K562 (cell line): Measurements from ENCODE around the gene CHCHD10. TPM values are rescaled to one million over a fixed set of nuclear protein-coding genes. Genes with fewer than 3 reads are reported as not detected.

Experiments used
- ATAC-seq: fragments of 200-7000 bp; cut with Tn5 transposase; 3 replicates; pipeline ENCODE4 v1.9.1; 2020; ENCODE audit warnings: moderate library complexity
- BruUV-seq: library from RNA; stranded (reverse); fragments of 400-500 nt; replicated peaks from 2 replicates; lab custom pipeline; 2021; lab: Mats Ljungman, UMichigan
- CTCF ChIA-PET: fragments of 300-600 bp; formaldehyde crosslinking; extraction: SDS; loops from one replicate; lab custom pipeline; 2021; ENCODE audit warnings: low intra/inter-chr PET ratio; lab: Yijun Ruan, JAX
- POLR2A ChIA-PET: fragments of 300-600, 350-650 bp; sonication (Branson Sonifier 250); formaldehyde crosslinking; extraction: SDS; loops from one replicate; lab custom pipeline; 2021; ENCODE audit warnings: antibody characterized with exemption, inconsistent platforms; lab: Yijun Ruan, JAX
- DNase-seq, 4 experiments: peaks; one replicate each; pipeline versions ENCODE4 v3.0.0 to v3.0.0-alpha.2; 2011 to 2018; ENCODE audit warnings: low spot score in 3 of 4, mixed read lengths in 3 of 4; ENCODE audit errors: extremely low read depth in 1 of 4
- FAIRE-seq: peaks from 2 replicates; lab custom pipeline; 2011; peaks lifted over from hg19 to GRCh38; lab: Jason Lieb, UNC
- H2AFZ ChIP-seq: 2 replicates; pipeline ENCODE4 v1.6.0; 2011; ENCODE audit warnings: low read depth, low read length, control low read depth, inconsistent platforms
- H3K27ac ChIP-seq: fragments of 200-600 bp; 3 replicates; pipeline ENCODE4 v1.8.0; 2011; ENCODE audit warnings: low read depth, mild to moderate bottlenecking, control low read depth, inconsistent platforms, low read length, moderate library complexity, mixed read lengths; ENCODE audit errors: extremely low read depth
- H3K27me3 ChIP-seq, 2 experiments: fragments of 300-600 bp in 1 of 2; 2 replicates in 1 of 2; 3 replicates in 1 of 2; pipeline versions ENCODE4 v1.6.0 to v1.8.0; 2011; ENCODE audit warnings: inconsistent platforms in 2 of 2, low read length in 2 of 2, mild to moderate bottlenecking in 1 of 2, mixed read lengths in 1 of 2, moderate library complexity in 1 of 2; ENCODE audit not compliant: control insufficient read depth in 2 of 2, insufficient read depth in 2 of 2
- H3K36me3 ChIP-seq: fragments of 300-600 bp; 3 replicates; pipeline ENCODE4 v1.8.0; 2011; ENCODE audit warnings: mild to moderate bottlenecking, low read length, inconsistent platforms; ENCODE audit not compliant: control insufficient read depth, insufficient read depth
- H3K4me1 ChIP-seq, 2 experiments: fragments of 200-600 bp in 1 of 2; replicated peaks in 1 of 2; 2 replicates in 1 of 2; 3 replicates in 1 of 2; pipeline versions ENCODE4 v1.5.1 to v1.8.0; 2011; ENCODE audit warnings: inconsistent platforms in 2 of 2, low read length in 2 of 2, mild to moderate bottlenecking in 1 of 2, mixed read lengths in 1 of 2, moderate library complexity in 1 of 2; ENCODE audit not compliant: control insufficient read depth in 2 of 2, insufficient read depth in 2 of 2
- H3K4me2 ChIP-seq: 2 replicates; pipeline ENCODE4 v1.6.1; 2011; ENCODE audit warnings: low read length, control low read depth, inconsistent platforms, mixed read lengths; ENCODE audit not compliant: insufficient read depth
- H3K4me3 ChIP-seq: fragments of 200-600 bp; sonication (generic), shearing (Covaris generic); 2 replicates; pipeline ENCODE4 v1.5.1; 2016; ENCODE audit warnings: control low read depth, inconsistent platforms
- H3K79me2 ChIP-seq: fragments of 200-600 bp; 3 replicates; pipeline ENCODE4 v1.8.0; 2011; ENCODE audit warnings: low read length, inconsistent platforms; ENCODE audit not compliant: control insufficient read depth, insufficient read depth
- H3K9ac ChIP-seq, 2 experiments: 2 replicates each; pipeline versions ENCODE4 v1.6.0 to v1.6.1; 2011; ENCODE audit warnings: low read depth in 2 of 2, low read length in 2 of 2, control low read depth in 1 of 2, inconsistent platforms in 1 of 2, mild to moderate bottlenecking in 1 of 2, mixed read lengths in 1 of 2; ENCODE audit not compliant: insufficient read depth in 1 of 2
- H3K9me1 ChIP-seq: one replicate; pipeline ENCODE4 v1.6.0; 2011; ENCODE audit warnings: inconsistent platforms, mild to moderate bottlenecking, low read length, moderate library complexity; ENCODE audit not compliant: control insufficient read depth, insufficient read depth
- H3K9me3 ChIP-seq: replicated peaks from 2 replicates; pipeline ENCODE4 v1.5.1; 2011; ENCODE audit warnings: low read depth, low read length, inconsistent platforms; ENCODE audit not compliant: control insufficient read depth, insufficient read depth
- H4K20me1 ChIP-seq: replicated peaks from 2 replicates; pipeline ENCODE4 v1.6.1; 2011; ENCODE audit warnings: low read length, inconsistent platforms, mixed read lengths; ENCODE audit not compliant: control insufficient read depth, insufficient read depth
- ADNP ChIP-seq: fragments of 200-800 bp; sonication (Bioruptor generic); IDR thresholded peaks from 2 replicates; pipeline ENCODE4 v1.6.1; 2016; ENCODE audit warnings: missing genetic modification characterization, missing compliant biosample characterization
- HEY1 ChIP-seq: fragments of 250-450 bp; sonication (Bioruptor Pico); IDR thresholded peaks from 2 replicates; pipeline ENCODE4 v1.5.0; 2020; ENCODE audit warnings: mild to moderate bottlenecking, moderate library complexity, borderline replicate concordance
- KDM1A ChIP-seq, 2 experiments: fragments of 450-650 bp; IDR thresholded peaks; 2 replicates each; pipeline ENCODE4 v1.6.1; 2016; ENCODE audit warnings: mild to moderate bottlenecking in 2 of 2
- L3MBTL2 ChIP-seq: fragments of 450-650 bp; IDR thresholded peaks from 2 replicates; pipeline ENCODE4 v1.6.1; 2016; ENCODE audit warnings: mild to moderate bottlenecking, moderate library complexity
- ZFP36 ChIP-seq: fragments of 150-350 bp; IDR thresholded peaks from 2 replicates; pipeline ENCODE4 v1.6.1; 2018; ENCODE audit warnings: low read length, low read depth; ENCODE audit not compliant: partially characterized antibody
- ZKSCAN3 ChIP-seq: fragments of 250-450 bp; sonication (Bioruptor Pico); IDR thresholded peaks from 2 replicates; pipeline ENCODE4 v1.4.0; 2020
- ZNF699 ChIP-seq: fragments of 250-450 bp; sonication (Bioruptor Pico); IDR thresholded peaks from 2 replicates; pipeline ENCODE4 v1.8.0; 2021; ENCODE audit warnings: mild to moderate bottlenecking, moderate library complexity; ENCODE audit not compliant: insufficient replicate concordance
- WGBS: fragments of 100-300 bp; shearing (Covaris generic); methylation state at CpG from one replicate; pipeline ENCODE4 v1.1.6; 2016; ENCODE audit warnings: low coverage, mixed read lengths; ENCODE audit not compliant: insufficient coverage; ENCODE audit errors: missing lambda C conversion rate; 5-methylcytosine and 5-hydroxymethylcytosine counted together
- in situ Hi-C: fragments of 300-500 bp; cut with MboI; formaldehyde crosslinking; loops from 4 replicates; pipeline ENCODE4 v1.15.0; 2018; ENCODE audit warnings: inconsistent platforms, mixed read lengths
- intact Hi-C: fragments of 100-400 bp; cut with micrococcal nuclease; formaldehyde crosslinking; loops from 2 replicates; pipeline ENCODE4 v1.14.2; 2022
- polyA plus RNA-seq, 8 experiments: library from polyadenylated mRNA; depleted of rRNA in 4 of 8; stranded (reverse) in 5 of 8; unstranded in 3 of 8; fragments of >200 nt; fragmentation: Nextera tagmentation in 2 of 8; fragmentation: Illumina TruSeq in 1 of 8; extraction: Ambion mirVana in 2 of 8; extraction: Trizol in 1 of 8; gene quantifications; 2 replicates each; pipeline versions ENCODE4 v1.2.1 to v1.2.3, GENCODE V29; 2011 to 2014; ENCODE audit warnings: inconsistent platforms in 1 of 8, missing spikeins in 1 of 8
- total RNA-seq, 7 experiments: library from RNA; depleted of rRNA in 6 of 7; stranded (reverse); fragments of >200 nt in 6 of 7; fragmentation: Illumina TruSeq in 2 of 7; extraction: Trizol in 2 of 7; gene quantifications; 2 replicates each; pipeline versions ENCODE4 v1.2.1 to v1.2.3, GENCODE V29; 2011 to 2021; ENCODE audit warnings: low replicate concordance in 1 of 7

The CHCHD10 gene
- total and polyA plus RNA-seq, 9 of the 15 experiments (the other 6 are each of a cell fraction or from before 2014, with no cell fraction given) = 15.2 to 292 (median 102) TPM

GRCh38 chr22:23774922-23775436 is 7.2 kb upstream of the CHCHD10 start (continued):
- no peak for TF ChIP-seq ZKSCAN3 (CRISPR knock-in tag)
- TF ChIP-seq ADNP = no peak
- TF ChIP-seq HEY1 = no peak
- no peak for TF ChIP-seq ZNF699
- peak in 1 of 2 experiments; percentile 25; a peak in 1 of 4 replicates for TF ChIP-seq KDM1A (IDR thresholded peaks at IDR 0.05)

GRCh38 chr22:23774114-23774921 is 6.5 kb upstream of the CHCHD10 start:
- Histone ChIP-seq H4K20me1 (no peaks in the 10 kb centered on the region), H3K4me1 (peaks cover 3 to 23% of the 10 kb centered on the region in 2 experiments; a peak in 3 of 5 replicates), H3K27me3 (no peaks in the 10 kb centered on the region), H3K36me3 (no peaks in the 10 kb centered on the region), H2AFZ (no peak overlapping the region), H3K9me1 (no peaks in the 10 kb centered on the region), H3K9me3 (no peaks in the 10 kb centered on the region), H3K4me3 (no peak overlapping the region), H3K79me2 (no peaks in the 10 kb centered on the region), H3K4me2 (no peak overlapping the region), H3K27ac (no peak overlapping the region), H3K9ac (no peak overlapping the region; a peak in 1 of 4 replicates)
- CTCF ChIA-PET = no interaction called here
- no peak for ATAC-seq
- no peak for FAIRE-seq
- POLR2A ChIA-PET = interaction anchor here (1.2 to 2.3 kb wide), 2 partner anchors 10 to 13 kb away, joined by 3 to 6 read pairs; partner anchors contain the start of gene SMARCB1
- 46% methylated on average over 11 of the region's 12 CpGs for WGBS
- DNase-seq = no peak
- in situ Hi-C loops = no loop called here
- no TSS peak for BruUV-seq
- TF ChIP-seq ZFP36 (peak; percentile 27), L3MBTL2 (no peak)
- intact Hi-C loops = no loop called here
